NB4 (cell line): Measurements from ENCODE around the gene TSN.
"Not testable (repeated sequence)": the region's sequence is repeated elsewhere in the genome, so short reads cannot be mapped to it uniquely, and the experiment has no call there.

Source experiments
- DNase-seq: peaks from one replicate; pipeline ENCODE4 v3.0.0; 2010; ENCODE audit warnings: low read depth
- H3K4me3 ChIP-seq: one replicate; pipeline ENCODE4 v1.5.1; 2011; ENCODE audit warnings: mild to moderate bottlenecking, low read depth, low read length, moderate library complexity
- CTCF ChIP-seq: IDR thresholded peaks from one replicate; pipeline ENCODE4 v1.5.1; 2012; ENCODE audit warnings: low read depth, low read length
- MAX ChIP-seq: IDR thresholded peaks from 2 replicates; pipeline ENCODE4 v1.6.1; 2011; ENCODE audit warnings: low read depth, low read length
- MYC ChIP-seq: IDR thresholded peaks from 2 replicates; pipeline ENCODE4 v1.6.1; 2011; ENCODE audit warnings: low read depth, low read length
- POLR2A ChIP-seq: IDR thresholded peaks from 2 replicates; pipeline ENCODE4 v1.6.1; 2011; ENCODE audit warnings: mild to moderate bottlenecking; ENCODE audit not compliant: insufficient read length; ENCODE audit errors: extremely low read depth

TSN gene

GRCh38 chr2:121810959-121811853 lies 55.8 kb downstream of the TSN start:
- peak; percentile 56 for TF ChIP-seq CTCF
- TF ChIP-seq MAX: no peak
- no peak for TF ChIP-seq MYC
- DNase-seq: peak; percentile 65
- no peak overlapping the region for H3K4me3 ChIP-seq

- H3K4me3 ChIP-seq, DNase-seq: not testable (repeated sequence)
Measured at GRCh38 chr2:121813083-121813482, 57.6 kb downstream of the TSN start.

GRCh38 chr2:121815216-121815615 lies 59.8 kb downstream of the TSN start:
- TF ChIP-seq POLR2A (no peak), CTCF (no peak)
- no peak for DNase-seq
- H3K4me3 ChIP-seq: no peak overlapping the region

- DNase-seq: no peak
- H3K4me3 ChIP-seq: no peak overlapping the region
- TF ChIP-seq CTCF: no peak
- TF ChIP-seq MYC: no peak
- TF ChIP-seq MAX: no peak
- TF ChIP-seq POLR2A: no peak
Measured at GRCh38 chr2:121816797-121817196, 61.3 kb downstream of the TSN start.

- H3K4me3 ChIP-seq, DNase-seq: not testable (repeated sequence)
Measured at GRCh38 chr2:121817304-121817703, 61.9 kb downstream of the TSN start.
